ENCODE results near the gene CIITA. TPM values are rescaled to one million over a fixed set of nuclear protein-coding genes. Genes with fewer than 3 reads are reported as not detected.

CIITA gene
- total RNA-seq, 1 experiment from 2014 or later: 0.26 TPM

GRCh38 chr16:10867199-10867598, 9.8 kb upstream of the CIITA start:
- TF ChIP-seq GRHL2 (CRISPR knock-in tag; IDR thresholded peaks at IDR 0.05; ENCODE audit: insufficient replicate concordance, severe bottlenecking): no peak
- TF ChIP-seq ZNF317 (CRISPR knock-in tag; IDR thresholded peaks at IDR 0.05; ENCODE audit: borderline replicate concordance, low read depth): no peak
- TF ChIP-seq HMGA2 (CRISPR knock-in tag; IDR thresholded peaks at IDR 0.05): no peak
- no peak for TF ChIP-seq ZSCAN18 (CRISPR knock-in tag; IDR thresholded peaks at IDR 0.05)
- TF ChIP-seq FOXJ3 (CRISPR knock-in tag; IDR thresholded peaks at IDR 0.05; ENCODE audit: borderline replicate concordance): no peak
- TF ChIP-seq ETV6 (CRISPR knock-in tag; IDR thresholded peaks at IDR 0.05): no peak
- TF ChIP-seq SOX15 (CRISPR knock-in tag; IDR thresholded peaks at IDR 0.05): no peak
- TF ChIP-seq EMX1 (CRISPR knock-in tag; IDR thresholded peaks at IDR 0.05): no peak
- no peak for TF ChIP-seq STAT6 (CRISPR knock-in tag; conservative IDR thresholded peaks at IDR 0.05; ENCODE audit: low read depth)
- TF ChIP-seq ZBTB21 (CRISPR knock-in tag; IDR thresholded peaks at IDR 0.05; ENCODE audit: borderline replicate concordance): no peak
- TF ChIP-seq CREM (CRISPR knock-in tag; IDR thresholded peaks at IDR 0.05): no peak
- TF ChIP-seq ZNF423 (CRISPR knock-in tag; IDR thresholded peaks at IDR 0.05): no peak

GRCh38 chr16:10868104-10868595, 8.9 kb upstream of the CIITA start:
- ChIA-PET CTCF (no interaction called here), POLR2A (no interaction called here)
- no peak overlapping the region for H3K27ac Mint-ChIP-seq
- H3K9me3 Mint-ChIP-seq: no peaks in the 10 kb centered on the region
- peaks cover 9% of the 10 kb centered on the region for H3K4me1 Mint-ChIP-seq
- H3K36me3 Mint-ChIP-seq: no peaks in the 10 kb centered on the region
- ATAC-seq: no peak
- TF ChIP-seq SP1 (CRISPR knock-in tag; conservative IDR thresholded peaks at IDR 0.05) (no peak), ZNF281 (CRISPR knock-in tag; IDR thresholded peaks at IDR 0.05) (no peak), ZNF219 (CRISPR knock-in tag; IDR thresholded peaks at IDR 0.05; ENCODE audit: borderline replicate concordance) (no peak), STAT6 (CRISPR knock-in tag; conservative IDR thresholded peaks at IDR 0.05; ENCODE audit: low read depth) (no peak), AFF4 (CRISPR knock-in tag; IDR thresholded peaks at IDR 0.05; ENCODE audit: borderline replicate concordance) (no peak), GRHL2 (CRISPR knock-in tag; IDR thresholded peaks at IDR 0.05; ENCODE audit: insufficient replicate concordance, severe bottlenecking) (no peak), TEAD1 (CRISPR knock-in tag; IDR thresholded peaks at IDR 0.05) (no peak), ZNF416 (CRISPR knock-in tag; IDR thresholded peaks at IDR 0.05) (no peak), JAZF1 (CRISPR knock-in tag; IDR thresholded peaks at IDR 0.05) (no peak), ATF2 (CRISPR knock-in tag; IDR thresholded peaks at IDR 0.05; ENCODE audit: borderline replicate concordance, low read depth) (no peak)
- no peak for DNase-seq (ENCODE audit: low spot score)
- H3K27me3 Mint-ChIP-seq (ENCODE audit: low read depth): no peaks in the 10 kb centered on the region
- H3K4me3 Mint-ChIP-seq: no peak overlapping the region

More at GRCh38 chr16:10867199-10867598, 9.8 kb upstream of the CIITA start:
- no peak overlapping the region for H3K27ac Mint-ChIP-seq
- ATAC-seq (no peak), DNase-seq (ENCODE audit: low spot score) (no peak)
- H3K9me3 Mint-ChIP-seq: no peaks in the 10 kb centered on the region
- CTCF ChIA-PET: no interaction called here
- H3K27me3 Mint-ChIP-seq (ENCODE audit: low read depth): no peaks in the 10 kb centered on the region
- no peaks in the 10 kb centered on the region for H3K36me3 Mint-ChIP-seq
- POLR2A ChIA-PET: no interaction called here
- no peak overlapping the region for H3K4me3 Mint-ChIP-seq
- peaks cover 9% of the 10 kb centered on the region for H3K4me1 Mint-ChIP-seq
